Measurements from ENCODE around the gene PLA2G5.

The PLA2G5 gene

GRCh38 chr1:20115916-20116315 is 45.9 kb downstream of the PLA2G5 start:
- Histone ChIP-seq H3K9me3 (ENCODE audit: insufficient read depth, low read length, severe bottlenecking) (no peaks in the 10 kb centered on the region), H3K4me2 (ENCODE audit: insufficient read depth, low read length) (no peak overlapping the region), H3K79me2 (ENCODE audit: insufficient read depth, low read length) (no peaks in the 10 kb centered on the region), H3K27ac (ENCODE audit: low read length) (no peak overlapping the region), H3K27me3 (ENCODE audit: insufficient read depth, low read length, poor library complexity) (no peaks in the 10 kb centered on the region), H3K4me1 (ENCODE audit: insufficient read depth, low read length) (no peaks in the 10 kb centered on the region), H4K20me1 (ENCODE audit: insufficient read depth, low read length) (no peaks in the 10 kb centered on the region; the same call in 1 of the 2 replicates), H3K36me3 (ENCODE audit: insufficient read depth, low read length) (no peaks in the 10 kb centered on the region), H3K4me3 (ENCODE audit: low read depth in 1 of 2, low read length in 2 of 2) (no peak overlapping the region), H3K9ac (ENCODE audit: low read depth, low read length) (no peak overlapping the region), H2AFZ (ENCODE audit: low read depth, low read length) (no peak overlapping the region)
- no peak for DNase-seq
- no peak for ATAC-seq (ENCODE audit: insufficient read depth, low read depth)
- TF ChIP-seq CTCF (IDR thresholded peaks at IDR 0.05; ENCODE audit: borderline replicate concordance, extremely low read depth, low read length, poor library complexity, severe bottlenecking) (no peak), EZH2 (IDR thresholded peaks at IDR 0.05; ENCODE audit: borderline replicate concordance, low read depth, low read length, severe bottlenecking) (no peak)

GRCh38 chr1:20117236-20117635 is 47.2 kb downstream of the PLA2G5 start:
- Histone ChIP-seq H3K79me2 (ENCODE audit: insufficient read depth, low read length) (no peaks in the 10 kb centered on the region), H3K9ac (ENCODE audit: low read depth, low read length) (no peak overlapping the region), H3K4me1 (ENCODE audit: insufficient read depth, low read length) (no peaks in the 10 kb centered on the region), H3K4me2 (ENCODE audit: insufficient read depth, low read length) (no peak overlapping the region), H2AFZ (ENCODE audit: low read depth, low read length) (no peak overlapping the region), H3K36me3 (ENCODE audit: insufficient read depth, low read length) (no peaks in the 10 kb centered on the region), H3K9me3 (ENCODE audit: insufficient read depth, low read length, severe bottlenecking) (no peaks in the 10 kb centered on the region), H4K20me1 (ENCODE audit: insufficient read depth, low read length) (no peaks in the 10 kb centered on the region; the same call in 1 of the 2 replicates), H3K27ac (ENCODE audit: low read length) (no peak overlapping the region), H3K27me3 (ENCODE audit: insufficient read depth, low read length, poor library complexity) (no peaks in the 10 kb centered on the region), H3K4me3 (ENCODE audit: low read depth in 1 of 2, low read length in 2 of 2) (no peak overlapping the region)
- DNase-seq (no peak), ATAC-seq (ENCODE audit: insufficient read depth, low read depth) (no peak)
- TF ChIP-seq EZH2 (IDR thresholded peaks at IDR 0.05; ENCODE audit: borderline replicate concordance, low read depth, low read length, severe bottlenecking) (no peak), CTCF (IDR thresholded peaks at IDR 0.05; ENCODE audit: borderline replicate concordance, extremely low read depth, low read length, poor library complexity, severe bottlenecking) (no peak)

GRCh38 chr1:20119347-20119746 is 49.4 kb downstream of the PLA2G5 start, which contains the start of gene PLA2G2D:
TSS of gene PLA2G2D (minus strand) at chr1:20119536. CDS start at chr1:20119498, 38 bp downstream.
- ATAC-seq (ENCODE audit: insufficient read depth, low read depth): no peak
- Histone ChIP-seq H3K79me2 (ENCODE audit: insufficient read depth, low read length) (no peaks in the 10 kb centered on the region), H3K27ac (ENCODE audit: low read length) (no peak within 1 kb of the TSS), H2AFZ (ENCODE audit: low read depth, low read length) (no peak within 1 kb of the TSS), H3K4me3 (ENCODE audit: low read depth in 1 of 2, low read length in 2 of 2) (no peak within 1 kb of the TSS), H3K27me3 (ENCODE audit: insufficient read depth, low read length, poor library complexity) (no peaks in the 10 kb centered on the region), H3K9me3 (ENCODE audit: insufficient read depth, low read length, severe bottlenecking) (no peaks in the 10 kb centered on the region), H3K4me1 (ENCODE audit: insufficient read depth, low read length) (no peaks in the 10 kb centered on the region), H4K20me1 (ENCODE audit: insufficient read depth, low read length) (no peaks in the 10 kb centered on the region; the same call in 1 of the 2 replicates), H3K36me3 (ENCODE audit: insufficient read depth, low read length) (no peaks in the 10 kb centered on the region), H3K4me2 (ENCODE audit: insufficient read depth, low read length) (no peak within 1 kb of the TSS), H3K9ac (ENCODE audit: low read depth, low read length) (no peak within 1 kb of the TSS)
- DNase-seq: no peak
- no peak for TF ChIP-seq CTCF (IDR thresholded peaks at IDR 0.05; ENCODE audit: borderline replicate concordance, extremely low read depth, low read length, poor library complexity, severe bottlenecking)
- TF ChIP-seq EZH2 (IDR thresholded peaks at IDR 0.05; ENCODE audit: borderline replicate concordance, low read depth, low read length, severe bottlenecking): no peak

GRCh38 chr1:20120796-20121195 is 50.8 kb downstream of the PLA2G5 start:
- H3K4me2 ChIP-seq (ENCODE audit: insufficient read depth, low read length): no peak overlapping the region
- no peak for ATAC-seq (ENCODE audit: insufficient read depth, low read depth)
- H3K4me3 ChIP-seq (ENCODE audit: low read depth in 1 of 2, low read length in 2 of 2): no peak overlapping the region
- no peaks in the 10 kb centered on the region for H3K9me3 ChIP-seq (ENCODE audit: insufficient read depth, low read length, severe bottlenecking)
- no peaks in the 10 kb centered on the region for H3K4me1 ChIP-seq (ENCODE audit: insufficient read depth, low read length)
- no peak overlapping the region for H3K27ac ChIP-seq (ENCODE audit: low read length)
- H2AFZ ChIP-seq (ENCODE audit: low read depth, low read length): no peak overlapping the region
- H3K9ac ChIP-seq (ENCODE audit: low read depth, low read length): no peak overlapping the region
- no peaks in the 10 kb centered on the region for H3K79me2 ChIP-seq (ENCODE audit: insufficient read depth, low read length)
- H3K36me3 ChIP-seq (ENCODE audit: insufficient read depth, low read length): no peaks in the 10 kb centered on the region
- no peaks in the 10 kb centered on the region for H3K27me3 ChIP-seq (ENCODE audit: insufficient read depth, low read length, poor library complexity)
- DNase-seq: no peak
- TF ChIP-seq EZH2 (IDR thresholded peaks at IDR 0.05; ENCODE audit: borderline replicate concordance, low read depth, low read length, severe bottlenecking) (no peak), CTCF (IDR thresholded peaks at IDR 0.05; ENCODE audit: borderline replicate concordance, extremely low read depth, low read length, poor library complexity, severe bottlenecking) (no peak)
- no peaks in the 10 kb centered on the region for H4K20me1 ChIP-seq (ENCODE audit: insufficient read depth, low read length)

Measured in DND-41 (cell line).